ENCODE results near the gene ECE2.
"Not testable (repeated sequence)": the region's sequence is repeated elsewhere in the genome, so short reads cannot be mapped to it uniquely, and the experiment has no call there.

ECE2 gene

GRCh38 chr3:184336547-184337398 is 61.0 kb downstream of the ECE2 start:
- DNase-seq (ENCODE audit: low read depth) = no peak

DNA sequence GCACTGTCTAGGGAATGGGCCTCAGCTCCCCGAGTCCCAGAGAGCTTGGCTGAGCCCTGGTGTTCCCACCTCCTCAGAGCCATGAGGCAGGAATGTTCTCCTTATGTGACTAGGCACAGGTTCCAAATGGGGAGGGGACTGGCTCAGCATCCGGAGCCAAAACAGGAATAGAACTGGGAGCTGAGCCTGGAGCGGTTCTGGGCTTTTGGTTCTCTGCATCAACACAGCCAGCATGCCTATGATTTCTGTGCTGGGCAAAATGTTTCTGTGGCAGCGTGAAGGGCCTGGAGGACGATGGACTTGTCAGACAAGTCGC is 61.5 kb downstream of the ECE2 start, which contains the start of gene FAM131A:
FAM131A (plus strand) TSS at position 202 of the 316 bp plus-strand sequence; CDS start at position 233, 31 bp downstream.
- no peak for DNase-seq (ENCODE audit: low read depth)

- no peak for DNase-seq (ENCODE audit: low read depth)
These were observed 62.2 kb downstream of the ECE2 start for GRCh38 chr3:184337981-184338380.

GRCh38 chr3:184338511-184338945 is 62.7 kb downstream of the ECE2 start:
- no peak for DNase-seq (ENCODE audit: low read depth)

GRCh38 chr3:184339001-184339400 is 63.2 kb downstream of the ECE2 start:
- no peak for DNase-seq (ENCODE audit: low read depth)

DNA sequence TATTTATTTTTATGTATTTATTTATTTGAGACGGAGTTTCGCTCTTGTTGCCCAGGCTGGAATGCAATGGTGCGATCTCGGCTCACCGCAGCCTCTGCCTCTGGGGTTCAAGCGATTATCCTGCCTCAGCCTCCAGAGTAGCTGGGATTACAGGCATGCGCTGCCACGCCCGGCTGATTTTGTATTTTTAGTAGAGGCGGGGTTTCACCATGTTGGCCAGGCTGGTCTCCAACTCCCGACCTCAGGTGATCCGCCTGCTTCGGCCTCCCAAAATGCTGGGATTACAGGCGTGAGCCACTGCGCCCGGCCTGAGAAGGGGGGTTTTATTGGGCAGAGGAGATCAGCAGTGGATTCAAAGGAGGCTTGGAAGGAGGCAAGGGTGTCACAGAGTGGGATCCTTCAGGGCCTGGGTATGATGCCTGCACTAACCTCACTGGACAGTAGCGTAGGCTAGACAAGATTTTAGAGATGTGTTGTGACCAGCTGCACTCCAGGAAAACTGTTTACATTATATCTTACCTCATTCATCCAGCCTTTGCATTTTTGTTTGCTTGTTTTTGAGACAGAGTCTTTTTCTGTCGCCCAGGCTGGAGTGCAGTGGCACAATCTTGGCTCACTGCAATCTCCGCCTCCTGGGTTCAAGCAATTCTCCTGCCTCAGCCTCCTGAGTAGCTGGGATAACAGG is 63.8 kb downstream of the ECE2 start:
- not testable (repeated sequence) for DNase-seq (ENCODE audit: low read depth)

GRCh38 chr3:184341925-184342324 is 66.1 kb downstream of the ECE2 start:
- DNase-seq (ENCODE audit: low read depth) = no peak
